GM19043 (cell line): ENCODE measurements around the gene OR11H7.
"Not testable (repeated sequence)": the region's sequence is repeated elsewhere in the genome, so short reads cannot be mapped to it uniquely, and the experiment has no call there.

Experiments
- ATAC-seq: cut with Tn5 transposase; IDR thresholded peaks from one replicate; pipeline ENCODE4 v1.9.1; 2021; ENCODE audit warnings: low read depth; ENCODE audit not compliant: unreplicated experiment

The OR11H7 gene

GRCh38 chr14:20228681-20229080 lies at the start of gene OR11H7:
Gene OR11H7, plus strand, starts transcription at chr14:20228981.
- no peak for ATAC-seq

GRCh38 chr14:20179218-20179617 lies 49.6 kb upstream of the OR11H7 start:
- ATAC-seq: no peak

GRCh38 chr14:20179880-20180279 lies 48.9 kb upstream of the OR11H7 start:
- no peak for ATAC-seq

GRCh38 chr14:20180486-20180885 lies 48.3 kb upstream of the OR11H7 start:
- ATAC-seq: no peak

GRCh38 chr14:20184181-20184580 lies 44.6 kb upstream of the OR11H7 start:
- ATAC-seq: no peak

- no peak for ATAC-seq
Measured at GRCh38 chr14:20190596-20190995, 38.2 kb upstream of the OR11H7 start, which contains the start of gene OR11G2. Gene OR11G2, plus strand, starts transcription at chr14:20190896. Its CDS starts 6,542 bp downstream, at chr14:20197438.

GRCh38 chr14:20191396-20191795 lies 37.4 kb upstream of the OR11H7 start:
- ATAC-seq: no peak

- ATAC-seq: no peak
Measured at GRCh38 chr14:20194101-20194500, 34.7 kb upstream of the OR11H7 start.

- ATAC-seq: not testable (repeated sequence)
Measured at GRCh38 chr14:20195170-20195569, 33.6 kb upstream of the OR11H7 start.

- no peak for ATAC-seq
Measured at GRCh38 chr14:20195911-20196310, 32.9 kb upstream of the OR11H7 start.

- no peak for ATAC-seq
Measured at GRCh38 chr14:20197459-20197858, 31.3 kb upstream of the OR11H7 start.

- no peak for ATAC-seq
Measured at GRCh38 chr14:20198991-20199390, 29.8 kb upstream of the OR11H7 start.

- ATAC-seq: no peak
Measured at GRCh38 chr14:20204721-20205120, 24.1 kb upstream of the OR11H7 start.

GRCh38 chr14:20209595-20209994 lies 19.2 kb upstream of the OR11H7 start:
- ATAC-seq: no peak

- ATAC-seq: not testable (repeated sequence)
Measured at GRCh38 chr14:20212406-20212805, 16.4 kb upstream of the OR11H7 start.

GRCh38 chr14:20215196-20215595 lies 13.6 kb upstream of the OR11H7 start:
- no peak for ATAC-seq

- no peak for ATAC-seq
Measured at GRCh38 chr14:20219033-20219432, 9.7 kb upstream of the OR11H7 start.

- no peak for ATAC-seq
Measured at GRCh38 chr14:20223410-20223809, 5.4 kb upstream of the OR11H7 start, which contains the start of gene OR11H6. Gene OR11H6, plus strand, starts transcription at chr14:20223710. Its CDS starts 0 bp downstream, at chr14:20223710.

GRCh38 chr14:20235415-20235814 lies 6.6 kb downstream of the OR11H7 start:
- not testable (repeated sequence) for ATAC-seq

- ATAC-seq: no peak
Measured at GRCh38 chr14:20247646-20248246, 19.0 kb downstream of the OR11H7 start.

GRCh38 chr14:20262642-20263128 lies 33.9 kb downstream of the OR11H7 start:
- ATAC-seq: no peak

- ATAC-seq: not testable (repeated sequence)
Measured at GRCh38 chr14:20264361-20264760, 35.6 kb downstream of the OR11H7 start.
